H9 (cell line): ENCODE results near the gene SMIM20. TPM values are rescaled to one million over a fixed set of nuclear protein-coding genes. Genes with fewer than 3 reads are reported as not detected.

ENCODE experiments used
- DNase-seq: peaks from one replicate; pipeline ENCODE4 v3.0.0-alpha.2; 2017
- H2AFZ ChIP-seq: one replicate; pipeline ENCODE4 v1.6.1; 2013; ENCODE audit warnings: mild to moderate bottlenecking, low read length, control low read depth, moderate library complexity
- H2AK5ac ChIP-seq: 2 replicates; pipeline ENCODE4 v1.6.1; 2013; ENCODE audit warnings: low read length, control low read depth, mixed read lengths; ENCODE audit not compliant: insufficient read length
- H2BK120ac ChIP-seq: one replicate; pipeline ENCODE4 v1.6.1; 2013; ENCODE audit warnings: low read depth, mild to moderate bottlenecking, low read length, control low read depth, inconsistent platforms; ENCODE audit not compliant: poor library complexity, severe bottlenecking
- H2BK12ac ChIP-seq: 2 replicates; pipeline ENCODE4 v1.6.1; 2013; ENCODE audit warnings: low read length, control low read depth, mixed read lengths, low read depth; ENCODE audit not compliant: insufficient read length
- H2BK15ac ChIP-seq: 2 replicates; pipeline ENCODE4 v1.6.1; 2013; ENCODE audit warnings: low read depth, low read length, control low read depth
- H2BK20ac ChIP-seq: one replicate; pipeline ENCODE4 v1.6.1; 2013; ENCODE audit warnings: low read depth, mild to moderate bottlenecking, low read length, control low read depth, inconsistent platforms; ENCODE audit not compliant: poor library complexity, severe bottlenecking
- H2BK5ac ChIP-seq: 2 replicates; pipeline ENCODE4 v1.6.1; 2013; ENCODE audit warnings: low read length, control low read depth, mixed read lengths; ENCODE audit not compliant: insufficient read length
- H3K14ac ChIP-seq: 2 replicates; pipeline ENCODE4 v1.6.1; 2013; ENCODE audit warnings: low read length, control low read depth; ENCODE audit not compliant: insufficient read depth
- H3K18ac ChIP-seq: 2 replicates; pipeline ENCODE4 v1.6.1; 2013; ENCODE audit warnings: low read depth, mild to moderate bottlenecking, mixed read lengths, low read length, control low read depth; ENCODE audit not compliant: insufficient read length
- H3K23ac ChIP-seq: 2 replicates; pipeline ENCODE4 v1.6.1; 2013; ENCODE audit warnings: low read length, control low read depth, mixed read lengths, low read depth; ENCODE audit not compliant: insufficient read length
- H3K23me2 ChIP-seq: 2 replicates; pipeline ENCODE4 v1.6.1; 2013; ENCODE audit warnings: low read depth, mild to moderate bottlenecking, mixed read lengths, low read length, control low read depth; ENCODE audit not compliant: insufficient read length, poor library complexity, severe bottlenecking
- H3K27ac ChIP-seq: 2 replicates; pipeline ENCODE4 v1.5.1; 2013; ENCODE audit warnings: low read length, control low read depth, mixed read lengths, low read depth; ENCODE audit not compliant: insufficient read length
- H3K27me3 ChIP-seq: 2 replicates; pipeline ENCODE4 v1.6.1; 2013; ENCODE audit warnings: low read length, control low read depth, inconsistent platforms; ENCODE audit not compliant: insufficient read depth
- H3K4ac ChIP-seq: 2 replicates; pipeline ENCODE4 v1.6.1; 2013; ENCODE audit warnings: low read depth, mild to moderate bottlenecking, control low read depth, inconsistent platforms, low read length, moderate library complexity
- H3K4me1 ChIP-seq: 2 replicates; pipeline ENCODE4 v1.6.1; 2013; ENCODE audit warnings: low read length, control low read depth, inconsistent platforms; ENCODE audit not compliant: insufficient read depth
- H3K4me2 ChIP-seq: 2 replicates; pipeline ENCODE4 v1.6.1; 2013; ENCODE audit warnings: low read length, control low read depth, mixed read lengths; ENCODE audit not compliant: insufficient read length, insufficient read depth
- H3K56ac ChIP-seq: 2 replicates; pipeline ENCODE4 v1.6.1; 2013; ENCODE audit warnings: low read depth, mild to moderate bottlenecking, mixed read lengths, low read length, control low read depth; ENCODE audit not compliant: insufficient read length
- H3K79me1 ChIP-seq: 2 replicates; pipeline ENCODE4 v1.6.1; 2013; ENCODE audit warnings: low read depth, mild to moderate bottlenecking, moderate library complexity, low read length, control low read depth, inconsistent platforms; ENCODE audit not compliant: insufficient read depth, poor library complexity, severe bottlenecking
- H3K79me2 ChIP-seq: 2 replicates; pipeline ENCODE4 v1.6.1; 2013; ENCODE audit warnings: low read length, control low read depth, inconsistent platforms; ENCODE audit not compliant: insufficient read depth
- H3K9ac ChIP-seq: 2 replicates; pipeline ENCODE4 v1.6.1; 2013; ENCODE audit warnings: low read length, control low read depth, mixed read lengths; ENCODE audit not compliant: insufficient read length; ENCODE audit errors: extremely low read depth
- H3K9me3 ChIP-seq: one replicate; pipeline ENCODE4 v1.6.1; 2013; ENCODE audit warnings: low read depth, low read length, inconsistent platforms; ENCODE audit not compliant: control insufficient read depth
- H3T11ph ChIP-seq: one replicate; pipeline ENCODE4 v1.6.1; 2013; ENCODE audit warnings: mild to moderate bottlenecking, low read length, control low read depth, inconsistent platforms
- H4K20me1 ChIP-seq: one replicate; pipeline ENCODE4 v1.6.1; 2013; ENCODE audit not compliant: control insufficient read depth, insufficient read length, insufficient read depth
- H4K5ac ChIP-seq: 2 replicates; pipeline ENCODE4 v1.6.1; 2013; ENCODE audit warnings: low read depth, mild to moderate bottlenecking, mixed read lengths, low read length, control low read depth; ENCODE audit not compliant: insufficient read length
- H4K8ac ChIP-seq: replicated peaks from 2 replicates; pipeline ENCODE4 v1.6.1; 2013; ENCODE audit warnings: low read length, control low read depth, mixed read lengths, low read depth; ENCODE audit not compliant: insufficient read length
- H4K91ac ChIP-seq: 2 replicates; pipeline ENCODE4 v1.6.1; 2013; ENCODE audit warnings: low read depth, mild to moderate bottlenecking, moderate library complexity, mixed read lengths, low read length, control low read depth; ENCODE audit not compliant: insufficient read length
- H3K27ac Mint-ChIP-seq, 3 experiments: 2 replicates in 2 of 3; 3 replicates in 1 of 3; pipeline ENCODE4 v1.8.0; 2020 to 2021; ENCODE audit warnings: mixed read lengths in 3 of 3, mild to moderate bottlenecking in 1 of 3, moderate library complexity in 1 of 3
- H3K27me3 Mint-ChIP-seq: 2 replicates; pipeline ENCODE4 v1.8.0; 2021; ENCODE audit warnings: low read depth, mild to moderate bottlenecking, moderate library complexity, mixed read lengths
- H3K36me3 Mint-ChIP-seq, 3 experiments: 2 replicates in 2 of 3; 3 replicates in 1 of 3; pipeline ENCODE4 v1.8.0; 2020 to 2021; ENCODE audit warnings: low read depth in 3 of 3, mixed read lengths in 3 of 3; ENCODE audit not compliant: insufficient read depth in 1 of 3
- H3K4me1 Mint-ChIP-seq, 2 experiments: 2 replicates each; pipeline ENCODE4 v1.8.0; 2020; ENCODE audit warnings: mixed read lengths in 2 of 2
- H3K4me3 Mint-ChIP-seq, 2 experiments: 2 replicates in 1 of 2; 3 replicates in 1 of 2; pipeline ENCODE4 v1.8.0; 2020 to 2021; ENCODE audit warnings: mild to moderate bottlenecking in 2 of 2, mixed read lengths in 2 of 2, moderate library complexity in 1 of 2
- H3K9me3 Mint-ChIP-seq, 2 experiments: 2 replicates in 1 of 2; 3 replicates in 1 of 2; pipeline ENCODE4 v1.8.0; 2020; ENCODE audit warnings: mild to moderate bottlenecking in 2 of 2, mixed read lengths in 2 of 2, moderate library complexity in 1 of 2
- CTCF ChIP-seq: fragments of 200-600 bp; sonication (generic); conservative IDR thresholded peaks from 3 replicates; pipeline ENCODE4 v1.8.0; 2021; ENCODE audit warnings: antibody characterized with exemption, mild to moderate bottlenecking
- WGBS: extraction: QIAGEN DNeasy Blood & Tissue Kit; methylation state at CpG from one replicate; pipeline ENCODE4 v1.1.7; 2013; ENCODE audit warnings: missing lambda C conversion rate, low lambda C conversion rate, mixed read lengths; ENCODE audit not compliant: insufficient read length; ENCODE audit errors: extremely low coverage; 5-methylcytosine and 5-hydroxymethylcytosine counted together
- long read RNA-seq: library from polyadenylated mRNA; unstranded; transcript quantifications from one replicate; pipeline ENCODE4 v2.0.0, GENCODE V29; 2020
- total RNA-seq: library from RNA; stranded (reverse); gene quantifications from 2 replicates; pipeline ENCODE4 v1.2.1, GENCODE V29; 2021

Gene SMIM20
- 39.7 and 40.2 TPM in 2 replicates for total RNA-seq
- long read RNA-seq, transcript SMIM20-201 (3 exons, 935 nt): major isoform, 69 of 71 reads
- long read RNA-seq, partial matches to known transcripts: 0 of 71 reads
- long read RNA-seq, other reads (novel, unspliced or antisense): 2 of 71 reads

GRCh38 chr4:25913851-25914669 lies at the start of gene SMIM20:
SMIM20 (plus strand) TSS chr4:25914220; CDS start chr4:25914314, 94 bp downstream.
- Histone ChIP-seq H3K4ac (no peak within 1 kb of the TSS; the same call in 1 of the 2 replicates), H2BK20ac (no peak within 1 kb of the TSS), H3T11ph (no peak within 1 kb of the TSS), H3K18ac (peak within 1 kb of the TSS; percentile 43), H2BK15ac (no peak within 1 kb of the TSS), H2BK5ac (peak within 1 kb of the TSS; percentile 3), H3K79me2 (no peaks in the 10 kb centered on the region; the same call in 1 of the 2 replicates), H4K5ac (peak within 1 kb of the TSS; percentile 9), H3K27ac (peak within 1 kb of the TSS; percentile 90), H2BK120ac (no peak within 1 kb of the TSS), H3K4me2 (peak within 1 kb of the TSS; percentile 97), H2BK12ac (no peak within 1 kb of the TSS), H3K9me3 (no peaks in the 10 kb centered on the region), H2AK5ac (no peak within 1 kb of the TSS), H3K23me2 (peaks cover 9% of the 10 kb centered on the region), H3K14ac (peak within 1 kb of the TSS; percentile 75; the same call in 1 of the 2 replicates), H3K4me1 (no peaks in the 10 kb centered on the region), H3K23ac (no peak within 1 kb of the TSS), H3K79me1 (no peaks in the 10 kb centered on the region), H3K56ac (peak within 1 kb of the TSS; percentile 4), H4K8ac (no peak within 1 kb of the TSS), H3K9ac (peak within 1 kb of the TSS; percentile 68), H3K27me3 (no peaks in the 10 kb centered on the region; the same call in 1 of the 2 replicates), H4K20me1 (no peaks in the 10 kb centered on the region), H2AFZ (peak within 1 kb of the TSS; percentile 5), H4K91ac (no peak within 1 kb of the TSS)
- DNase-seq: peak; percentile 90
- Mint-ChIP-seq H3K36me3 (peaks cover under 1 to 12% (median 2%) of the 10 kb centered on the region in 3 experiments; a peak in 6 of 7 replicates), H3K4me1 (peaks cover 11 to 16% of the 10 kb centered on the region in 2 experiments), H3K27ac (peak within 1 kb of the TSS; percentile 98 to 100 (median 99)), H3K9me3 (peaks cover 0 to 1% of the 10 kb centered on the region in 2 experiments; a peak in 2 of 5 replicates), H3K4me3 (peak within 1 kb of the TSS; percentile 85 to 98), H3K27me3 (peaks cover 26% of the 10 kb centered on the region)
- no CpG with 5 or more reads among the region's 57 CpGs for WGBS
- no peak for TF ChIP-seq CTCF
